Cardiac muscle cell (in vitro differentiated cells and primary cell): Measurements from ENCODE around the gene EIF2S2. TPM values are rescaled to one million over a fixed set of nuclear protein-coding genes. Genes with fewer than 3 reads are reported as not detected.
A peak's percentile ranks its signal among the peaks of the same experiment; 100 is the strongest.

ENCODE experiments used
- DNase-seq, 2 donors: peaks; one replicate each; pipeline versions ENCODE4 v3.0.0 to v3.0.0-alpha.2; 2010 to 2017; ENCODE audit warnings: low read depth in 1 of 2, low spot score in 1 of 2
- H3K27ac ChIP-seq: fragments of 200-600 bp; sonication (generic); 2 replicates; pipeline ENCODE4 v1.5.1; 2016
- H3K27me3 ChIP-seq: fragments of 200-600 bp; sonication (generic); 2 replicates; pipeline ENCODE4 v1.6.0; 2016; ENCODE audit warnings: control low read depth
- H3K36me3 ChIP-seq: fragments of 200-600 bp; sonication (generic); 2 replicates; pipeline ENCODE4 v1.5.1; 2016; ENCODE audit warnings: control low read depth
- H3K4me1 ChIP-seq: fragments of 200-600 bp; sonication (generic); 2 replicates; pipeline ENCODE4 v1.8.1; 2017; ENCODE audit warnings: low read depth, mild to moderate bottlenecking, mixed run types
- H3K4me3 ChIP-seq: fragments of 200-600 bp; sonication (generic); 2 replicates; pipeline ENCODE4 v1.5.1; 2016; ENCODE audit warnings: mild to moderate bottlenecking
- H3K9me3 ChIP-seq: fragments of 200-600 bp; sonication (generic); 2 replicates; pipeline ENCODE4 v1.5.1; 2017; ENCODE audit warnings: low read depth, mild to moderate bottlenecking, control low read depth
- polyA plus RNA-seq: library from polyadenylated mRNA; unstranded; fragments of >200 nt; fragmentation: Nextera tagmentation; extraction: Ambion mirVana; gene quantifications from 2 replicates; pipeline ENCODE4 v1.2.1, GENCODE V29; 2016
- total RNA-seq: library from RNA; depleted of rRNA; stranded (reverse); fragments of >200 nt; gene quantifications from 2 replicates; pipeline ENCODE4 v1.2.3, GENCODE V29; 2016
- TF ChIP-seq, protein P1 (sequence below): IDR thresholded peaks from 2 replicates; pipeline ENCODE4 v1.5.1; 2012; ENCODE audit warnings: low read depth, mild to moderate bottlenecking, low read length

Gene EIF2S2
- total and polyA plus RNA-seq, 2 experiments from 2014 or later = 42.6 to 43.4 TPM

GRCh38 chr20:34078540-34078939, 33.5 kb downstream of the EIF2S2 start:
- Histone ChIP-seq H3K27ac (no peak overlapping the region), H3K4me3 (no peak overlapping the region), H3K27me3 (no peaks in the 10 kb centered on the region), H3K36me3 (peaks cover 7% of the 10 kb centered on the region), H3K9me3 (no peaks in the 10 kb centered on the region), H3K4me1 (peaks cover 4% of the 10 kb centered on the region)
- DNase-seq = no peak
- TF ChIP-seq, protein P1, sequence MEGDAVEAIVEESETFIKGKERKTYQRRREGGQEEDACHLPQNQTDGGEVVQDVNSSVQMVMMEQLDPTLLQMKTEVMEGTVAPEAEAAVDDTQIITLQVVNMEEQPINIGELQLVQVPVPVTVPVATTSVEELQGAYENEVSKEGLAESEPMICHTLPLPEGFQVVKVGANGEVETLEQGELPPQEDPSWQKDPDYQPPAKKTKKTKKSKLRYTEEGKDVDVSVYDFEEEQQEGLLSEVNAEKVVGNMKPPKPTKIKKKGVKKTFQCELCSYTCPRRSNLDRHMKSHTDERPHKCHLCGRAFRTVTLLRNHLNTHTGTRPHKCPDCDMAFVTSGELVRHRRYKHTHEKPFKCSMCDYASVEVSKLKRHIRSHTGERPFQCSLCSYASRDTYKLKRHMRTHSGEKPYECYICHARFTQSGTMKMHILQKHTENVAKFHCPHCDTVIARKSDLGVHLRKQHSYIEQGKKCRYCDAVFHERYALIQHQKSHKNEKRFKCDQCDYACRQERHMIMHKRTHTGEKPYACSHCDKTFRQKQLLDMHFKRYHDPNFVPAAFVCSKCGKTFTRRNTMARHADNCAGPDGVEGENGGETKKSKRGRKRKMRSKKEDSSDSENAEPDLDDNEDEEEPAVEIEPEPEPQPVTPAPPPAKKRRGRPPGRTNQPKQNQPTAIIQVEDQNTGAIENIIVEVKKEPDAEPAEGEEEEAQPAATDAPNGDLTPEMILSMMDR = no peak

- TF ChIP-seq, protein P1 = no peak
- Histone ChIP-seq H3K9me3 (no peaks in the 10 kb centered on the region), H3K4me3 (no peak overlapping the region), H3K36me3 (peaks cover 7% of the 10 kb centered on the region), H3K27me3 (no peaks in the 10 kb centered on the region), H3K27ac (no peak overlapping the region), H3K4me1 (no peaks in the 10 kb centered on the region)
- no peak for DNase-seq
Measured at GRCh38 chr20:34076952-34077351, 35.1 kb downstream of the EIF2S2 start.

DNA sequence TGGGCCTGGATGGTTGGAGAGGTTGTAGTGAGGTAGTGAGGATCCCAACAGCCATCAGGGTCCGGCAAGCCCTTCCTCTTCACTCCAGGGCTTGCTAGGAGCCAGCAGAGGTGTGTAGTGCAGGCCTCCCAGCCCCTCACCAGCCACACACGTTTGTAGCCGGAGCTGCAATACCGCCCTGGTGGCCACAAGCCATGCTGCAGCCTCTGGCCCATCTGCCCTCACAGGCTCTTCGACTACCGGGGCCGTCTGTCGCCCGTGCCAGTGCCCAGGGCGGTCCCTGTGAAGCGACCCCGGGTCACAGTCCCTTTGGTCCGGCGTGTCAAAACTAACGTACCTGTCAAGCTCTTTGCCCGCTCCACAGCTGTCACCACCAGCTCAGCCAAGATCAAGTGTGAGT, 36.4 kb downstream of the EIF2S2 start:
- Histone ChIP-seq H3K36me3 (peaks cover 3% of the 10 kb centered on the region), H3K4me3 (no peak overlapping the region), H3K27me3 (no peaks in the 10 kb centered on the region), H3K4me1 (no peaks in the 10 kb centered on the region), H3K27ac (no peak overlapping the region), H3K9me3 (no peaks in the 10 kb centered on the region)
- DNase-seq = no peak
- TF ChIP-seq, protein P1 = peak; percentile 10

DNA sequence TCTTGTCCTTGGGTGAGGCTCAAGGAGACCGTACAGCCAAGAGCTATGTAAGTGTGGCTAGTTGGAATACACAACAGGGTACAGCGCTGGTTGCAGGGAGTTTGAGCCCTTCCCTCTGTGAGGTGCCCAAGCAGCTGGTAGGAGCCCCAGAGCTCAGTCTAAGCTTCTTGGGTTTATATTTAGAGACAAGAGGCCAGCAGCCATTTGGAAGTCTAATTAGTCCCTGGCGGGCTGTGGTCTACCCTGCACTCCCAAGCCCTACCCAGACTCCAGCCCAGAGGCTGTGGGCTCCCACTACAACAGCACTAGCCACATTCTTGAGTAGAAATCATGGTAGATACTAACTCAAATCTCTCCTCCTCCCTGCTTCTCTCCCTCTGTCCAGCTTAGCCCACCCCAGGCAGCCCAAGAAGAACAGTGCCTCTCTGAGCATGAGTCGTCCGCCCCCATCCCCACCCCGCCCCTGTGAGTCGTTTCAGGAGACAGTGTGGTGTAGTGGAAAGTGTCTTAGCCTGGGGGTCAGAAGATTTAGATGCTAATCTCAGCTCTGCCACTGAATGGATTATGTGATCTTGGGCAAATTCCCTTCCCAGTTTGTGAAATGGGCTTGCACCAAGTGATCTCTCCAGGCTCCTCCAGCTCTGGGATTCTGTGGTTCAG, 37.8 kb downstream of the EIF2S2 start:
- H3K36me3 ChIP-seq = peaks cover 3% of the 10 kb centered on the region
- DNase-seq = no peak
- H3K27me3 ChIP-seq = no peaks in the 10 kb centered on the region
- TF ChIP-seq, protein P1 = no peak
- H3K27ac ChIP-seq = no peak overlapping the region
- peaks cover 5% of the 10 kb centered on the region for H3K4me1 ChIP-seq
- H3K9me3 ChIP-seq = no peaks in the 10 kb centered on the region
- no peak overlapping the region for H3K4me3 ChIP-seq

DNA sequence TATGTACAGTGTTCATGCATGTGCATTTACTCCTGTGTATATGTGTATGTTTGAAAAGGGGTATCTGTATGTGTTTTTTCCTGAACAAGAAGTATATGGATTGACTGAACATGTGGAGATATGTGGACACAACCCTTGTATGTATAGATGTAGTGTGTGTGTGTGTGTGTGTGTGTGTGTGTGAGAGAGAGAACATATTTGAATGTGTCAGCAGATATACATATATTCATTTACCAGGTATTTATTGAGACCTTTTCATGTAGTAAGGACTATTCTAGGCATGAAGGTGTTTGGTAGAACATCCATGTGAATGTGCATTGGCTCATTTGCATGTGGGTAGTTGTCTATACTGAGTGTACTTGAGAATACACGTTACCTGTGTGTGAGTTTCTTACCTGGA, 39.3 kb downstream of the EIF2S2 start:
- Histone ChIP-seq H3K36me3 (peaks cover 3% of the 10 kb centered on the region), H3K27me3 (no peaks in the 10 kb centered on the region), H3K9me3 (no peaks in the 10 kb centered on the region), H3K4me3 (no peak overlapping the region), H3K27ac (no peak overlapping the region), H3K4me1 (peaks cover 8% of the 10 kb centered on the region)
- no peak for DNase-seq
- TF ChIP-seq, protein P1 = no peak
